SKM-1 treated with dmso at 0.1 percent for 144 hours (cell line): ENCODE results near the gene IFITM5.
"Not testable (repeated sequence)": the region's sequence is repeated elsewhere in the genome, so short reads cannot be mapped to it uniquely, and the experiment has no call there.

Source experiments
- DNase-seq: peaks from one replicate; lab custom pipeline; 2025; ENCODE audit not compliant: unreplicated experiment; lab: John Stamatoyannopoulos, UW

Gene IFITM5

DNA sequence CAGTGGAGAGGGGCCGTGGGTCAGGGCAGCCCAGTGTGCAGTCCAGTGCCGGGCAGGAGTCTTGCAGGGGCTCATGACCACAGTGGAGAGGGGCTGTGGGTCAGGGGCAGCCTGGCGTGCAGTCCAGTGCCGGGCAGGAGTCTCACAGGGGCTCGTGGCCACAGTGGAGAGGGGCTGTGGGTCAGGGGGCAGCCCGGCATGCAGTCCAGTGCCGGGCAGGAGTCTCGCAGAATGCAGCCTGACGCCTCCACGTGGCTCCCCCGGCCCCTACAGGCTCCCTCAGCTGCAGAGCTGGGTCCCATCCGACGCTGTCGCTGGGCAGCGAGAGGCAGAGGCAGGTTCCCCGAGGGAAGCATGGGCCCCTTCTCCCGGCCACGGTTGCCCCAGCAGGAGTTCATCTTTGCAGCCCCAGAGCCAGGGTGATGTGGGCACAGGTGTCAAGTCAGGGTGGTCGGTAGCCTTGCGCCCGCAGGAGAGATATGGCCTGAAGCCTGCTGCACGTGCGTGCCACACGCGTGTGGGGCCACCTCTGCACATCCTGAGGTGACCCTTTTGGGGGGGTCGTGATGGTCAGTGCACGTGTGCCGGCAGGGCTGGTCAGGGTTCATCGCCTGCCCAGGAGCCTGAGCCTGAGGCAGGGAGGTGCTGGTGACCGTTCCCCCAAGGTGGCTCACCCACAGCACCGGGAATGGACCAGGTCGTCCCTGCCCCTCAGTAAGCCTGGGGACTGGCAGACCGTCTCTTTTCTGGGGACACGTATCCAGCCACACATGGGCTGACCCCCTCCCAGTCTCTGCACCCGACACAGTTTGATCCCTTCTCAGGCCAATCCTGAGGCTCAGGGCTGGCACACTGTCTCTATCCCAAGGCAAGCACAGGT is 2.9 kb downstream of the IFITM5 start:
- DNase-seq: no peak

DNA sequence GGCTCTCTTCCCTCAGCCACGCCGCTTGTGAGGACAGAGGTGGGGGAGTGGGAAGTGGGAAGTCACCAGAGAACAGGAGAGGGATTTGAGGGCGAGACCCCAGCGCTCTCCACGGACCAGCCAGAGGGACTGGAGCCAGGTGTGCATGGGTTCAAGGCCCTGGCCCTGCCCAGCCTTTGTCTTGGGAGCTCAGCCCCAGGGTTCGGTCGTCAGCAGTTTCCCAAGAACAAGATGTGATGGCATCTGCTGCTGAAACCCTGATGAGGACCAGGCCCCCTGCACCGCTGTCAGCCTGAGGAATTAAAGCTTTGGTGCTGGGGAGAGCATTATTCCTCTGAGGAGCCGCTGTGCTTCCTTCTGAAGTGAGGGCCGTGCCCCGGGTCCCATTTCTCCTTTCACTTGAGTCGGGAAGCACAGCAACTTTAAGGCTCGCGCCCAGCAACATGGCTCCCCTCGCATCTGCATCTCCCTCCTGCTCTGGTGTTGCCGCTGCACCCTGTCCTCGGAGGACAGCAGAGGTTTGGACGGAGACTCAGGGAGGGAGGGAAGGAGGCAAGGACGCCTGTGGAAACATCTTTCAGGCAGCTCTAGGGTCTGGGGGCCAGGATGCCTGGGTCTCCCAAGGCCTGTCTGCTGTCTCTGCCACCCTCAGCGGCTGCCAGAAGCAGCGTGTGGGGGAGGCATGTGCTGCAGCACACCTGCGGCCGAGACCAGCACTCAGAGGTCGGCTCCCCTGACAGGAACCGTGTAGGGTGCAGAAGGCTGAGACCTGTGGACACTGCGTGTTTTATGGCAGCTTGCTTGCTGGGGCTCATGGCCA is 3.8 kb downstream of the IFITM5 start:
- DNase-seq: no peak

DNA sequence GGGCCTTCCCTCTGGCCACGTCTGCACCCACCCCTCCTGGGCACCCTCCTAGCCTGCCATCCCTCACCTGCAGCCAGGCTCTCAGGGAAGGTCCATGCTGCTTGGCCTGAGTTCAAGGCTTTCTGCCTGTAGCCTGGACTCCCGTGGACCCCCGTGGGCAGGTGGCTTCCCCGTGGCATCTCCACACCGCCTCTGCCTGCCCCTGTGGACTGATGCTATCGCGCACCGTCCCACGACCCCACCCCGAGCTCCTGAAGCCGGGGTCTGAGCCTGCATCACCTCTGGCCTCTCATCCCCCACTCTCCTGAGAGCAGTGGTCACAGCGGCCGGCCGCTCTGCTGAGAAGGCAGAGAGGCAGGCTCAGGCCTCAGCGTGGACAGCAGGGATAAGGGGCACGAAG is 4.5 kb downstream of the IFITM5 start:
- DNase-seq: no peak

DNA sequence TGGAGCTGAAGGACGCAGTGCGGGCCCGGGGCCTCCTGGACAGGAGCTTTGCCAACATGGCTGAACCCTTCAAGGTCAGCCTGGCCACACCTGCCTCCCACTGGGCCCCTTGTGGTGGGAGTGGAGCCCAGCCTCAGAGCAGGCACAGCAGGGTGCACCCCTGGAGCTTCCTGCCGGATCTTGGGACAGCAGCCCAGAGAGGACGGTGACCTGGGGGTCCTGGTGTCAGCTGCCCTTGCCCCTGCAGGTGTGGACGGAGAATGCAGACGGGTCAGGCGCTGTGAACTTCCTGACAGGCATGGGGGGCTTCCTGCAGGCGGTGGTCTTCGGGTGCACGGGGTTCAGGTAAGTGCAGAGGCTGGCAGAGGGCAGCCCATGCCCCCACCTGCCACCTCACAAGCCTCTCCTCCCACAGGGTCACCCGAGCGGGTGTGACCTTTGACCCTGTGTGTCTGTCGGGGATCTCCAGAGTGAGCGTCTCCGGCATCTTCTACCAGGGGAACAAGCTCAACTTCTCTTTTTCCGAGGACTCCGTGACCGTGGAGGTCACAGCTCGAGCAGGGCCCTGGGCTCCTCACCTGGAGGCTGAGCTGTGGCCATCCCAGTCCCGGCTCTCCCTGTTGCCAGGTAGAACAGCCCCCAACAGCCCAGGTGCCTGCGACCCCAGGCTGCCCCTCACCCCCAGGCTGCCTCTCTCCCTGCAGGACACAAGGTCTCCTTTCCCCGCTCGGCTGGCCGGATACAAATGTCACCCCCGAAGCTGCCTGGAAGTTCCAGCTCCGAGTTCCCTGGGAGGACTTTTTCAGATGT is 5.3 kb downstream of the IFITM5 start:
- no peak for DNase-seq

DNA sequence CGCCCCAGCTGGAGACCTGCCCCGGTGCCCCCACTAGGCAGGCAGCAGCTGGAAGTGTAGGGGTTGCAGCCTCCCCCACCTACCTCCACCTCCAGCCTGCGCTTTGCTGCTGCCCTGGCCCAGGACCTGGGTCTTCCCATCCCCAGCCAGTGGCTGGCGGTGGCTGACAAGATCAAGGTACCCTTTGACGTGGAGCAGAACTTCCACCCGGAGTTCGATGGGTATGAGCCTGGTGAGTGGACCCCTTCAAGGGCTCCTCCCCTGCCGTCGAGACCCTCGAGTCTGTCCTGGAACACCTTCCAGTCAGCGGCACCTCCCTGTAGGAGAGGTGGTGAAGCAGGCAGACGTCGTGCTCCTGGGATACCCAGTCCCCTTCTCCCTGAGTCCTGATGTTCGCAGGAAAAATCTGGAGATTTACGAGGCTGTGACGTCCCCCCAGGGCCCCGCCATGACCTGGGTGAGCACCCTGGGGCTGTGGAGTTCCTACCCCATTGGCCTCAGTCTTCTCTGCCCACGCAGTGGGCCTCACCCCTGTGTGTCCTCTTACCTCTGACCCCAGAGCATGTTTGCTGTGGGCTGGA is 6.0 kb downstream of the IFITM5 start:
- DNase-seq: no peak

DNA sequence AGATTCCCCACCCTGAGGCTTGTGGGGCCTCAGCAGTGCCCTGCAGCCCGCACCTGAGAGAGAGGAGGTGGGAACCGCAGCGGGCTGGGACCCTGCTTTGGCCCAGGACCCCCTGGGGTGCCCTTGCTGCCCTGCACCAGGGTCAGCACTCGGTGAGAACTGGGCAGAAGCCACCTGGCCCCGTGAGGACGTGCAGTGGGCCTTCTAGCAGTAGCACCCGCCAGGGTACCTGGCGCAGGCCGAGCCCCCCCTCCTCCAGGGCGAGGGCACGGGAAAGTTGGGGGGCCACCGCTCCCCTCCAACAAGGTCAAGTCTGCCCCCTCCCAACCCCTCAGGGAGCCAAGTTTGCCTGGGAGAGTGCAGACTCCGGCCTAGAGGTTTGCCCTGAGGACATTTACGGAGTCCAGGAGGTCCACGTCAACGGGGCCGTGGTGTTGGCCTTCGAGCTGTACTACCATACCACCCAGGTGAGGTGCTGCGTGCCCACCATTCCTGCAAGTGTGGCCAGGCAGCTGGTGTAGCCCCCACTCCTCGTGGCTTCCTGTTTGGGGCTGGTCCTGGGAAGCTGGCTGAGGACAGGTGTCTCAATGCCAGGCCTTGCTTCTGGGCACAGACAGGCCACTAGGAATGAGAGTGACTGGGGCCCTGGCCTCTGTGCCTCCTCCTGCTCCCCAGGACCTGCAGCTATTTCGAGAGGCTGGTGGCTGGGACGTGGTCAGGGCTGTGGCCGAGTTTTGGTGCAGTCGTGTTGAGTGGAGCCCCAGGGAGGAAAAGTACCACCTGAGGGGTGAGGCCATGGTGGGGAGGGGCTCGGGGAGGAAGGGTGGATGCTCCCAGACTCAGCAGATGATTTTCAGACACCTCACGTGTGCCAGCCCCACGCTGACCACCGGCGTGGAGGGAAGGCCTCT is 6.9 kb downstream of the IFITM5 start:
- DNase-seq: no peak

DNA sequence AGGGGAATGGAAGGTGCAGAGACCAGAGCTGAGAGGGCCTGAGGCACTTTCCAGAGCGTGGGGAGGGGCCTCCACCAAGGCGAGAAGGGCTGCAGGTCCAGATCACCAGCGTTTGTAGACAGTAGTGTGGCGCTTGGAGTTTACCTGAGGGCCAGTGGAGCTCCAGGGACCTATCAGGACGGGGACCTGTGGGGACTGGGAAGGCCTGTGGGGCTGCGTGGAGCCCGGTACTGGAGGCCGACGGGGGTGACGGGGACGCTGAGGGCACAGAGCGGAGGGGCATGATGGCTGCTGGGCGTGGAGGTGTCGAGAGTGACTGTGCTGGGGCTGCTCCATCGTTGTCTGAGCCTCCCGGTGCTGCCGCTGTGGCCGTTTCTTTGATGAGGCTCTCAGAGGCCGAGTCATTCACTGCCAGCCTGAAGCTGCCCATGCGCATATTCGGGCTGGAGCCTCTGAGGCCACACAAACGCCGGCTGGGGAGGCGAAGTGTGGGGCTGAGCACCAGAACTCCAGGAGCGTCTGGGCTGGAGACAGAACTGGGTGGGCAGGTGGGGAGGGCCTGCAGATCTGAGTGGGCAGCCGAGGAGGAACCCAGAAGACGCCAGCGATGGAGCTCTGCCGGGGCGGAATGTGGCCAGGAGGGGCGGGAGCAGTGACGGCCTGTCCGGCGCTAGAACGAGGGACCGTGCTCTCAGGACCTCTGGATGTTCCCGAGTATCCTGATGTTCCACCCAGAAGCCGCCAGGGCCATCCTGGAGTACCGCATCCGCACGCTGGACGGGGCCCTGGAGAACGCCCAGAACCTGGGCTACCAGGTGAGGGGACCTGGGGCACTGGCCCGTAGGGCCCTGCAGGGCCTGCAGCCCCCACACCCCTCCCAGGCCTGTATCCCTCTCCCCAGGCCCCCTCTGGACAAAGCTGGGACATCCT is 7.8 kb downstream of the IFITM5 start:
- no peak for DNase-seq

DNA sequence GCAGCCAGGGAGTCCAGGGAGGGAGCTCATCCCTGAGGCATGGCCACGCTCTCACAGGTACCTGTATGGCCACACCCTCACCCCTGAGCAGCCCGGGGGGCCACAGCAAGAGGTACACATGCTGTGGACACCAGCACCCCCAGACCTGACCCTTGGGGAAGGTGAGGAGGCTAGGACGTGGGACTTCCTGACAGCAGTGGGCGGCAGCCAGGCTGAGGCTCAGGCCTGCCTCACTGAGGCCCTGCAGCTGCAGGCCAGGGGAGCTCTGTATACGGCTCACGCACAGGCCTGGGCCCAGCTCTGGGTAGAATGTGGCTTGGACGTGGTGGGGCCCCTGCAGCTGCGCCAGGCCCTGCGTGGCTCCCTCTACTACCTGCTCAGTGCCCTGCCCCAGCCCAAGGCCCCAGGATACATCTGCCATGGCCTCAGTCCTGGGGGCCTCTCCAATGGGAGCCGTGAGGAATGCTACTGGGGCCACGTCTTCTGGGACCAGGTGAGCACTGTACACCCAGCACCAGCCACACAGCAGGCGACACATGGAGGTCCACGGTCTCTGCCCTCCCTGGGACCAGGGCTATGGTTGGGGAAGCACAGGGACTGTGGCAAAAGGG is 8.6 kb downstream of the IFITM5 start:
- DNase-seq: no peak

DNA sequence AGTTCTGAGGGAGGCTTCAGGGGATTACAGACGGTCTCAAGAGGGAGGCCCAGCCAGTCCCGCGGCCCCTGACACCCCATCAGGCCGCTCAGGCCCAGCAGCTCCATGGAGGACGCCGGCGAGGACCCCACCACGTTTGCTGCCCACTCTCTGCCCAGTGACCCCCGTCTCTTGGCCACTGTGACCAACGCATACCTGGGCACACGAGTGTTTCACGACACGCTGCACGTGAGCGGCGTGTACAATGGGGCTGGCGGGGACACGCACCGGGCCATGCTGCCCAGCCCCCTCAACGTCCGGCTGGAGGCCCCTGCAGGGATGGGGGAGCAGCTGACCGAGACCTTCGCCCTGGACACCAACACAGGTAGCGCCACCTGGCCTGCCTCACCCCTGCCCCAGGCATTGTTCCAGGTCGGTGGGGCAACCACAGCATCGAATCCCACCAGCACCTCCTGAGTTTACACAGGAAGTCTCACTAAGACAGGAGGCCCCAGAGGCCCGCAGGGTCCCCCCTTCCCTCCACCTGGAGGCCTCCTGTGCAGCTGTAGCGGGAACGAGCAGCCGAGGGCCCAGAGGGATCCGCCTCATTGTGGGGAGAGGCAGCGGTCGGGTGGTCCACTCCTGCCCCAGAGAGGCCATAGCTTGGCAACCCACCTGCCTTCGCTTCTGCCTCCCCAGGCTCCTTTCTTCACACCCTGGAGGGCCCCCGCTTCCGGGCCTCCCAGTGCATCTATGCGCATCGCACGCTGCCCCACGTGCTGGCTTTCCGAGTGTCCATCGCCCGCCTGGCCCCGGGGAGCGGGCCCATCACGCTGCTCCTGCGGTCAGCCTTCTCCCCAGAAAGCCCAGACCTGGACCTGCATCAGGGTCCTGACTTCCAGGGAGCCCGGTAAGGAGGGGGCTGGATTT is 9.4 kb downstream of the IFITM5 start:
- DNase-seq: no peak

DNA sequence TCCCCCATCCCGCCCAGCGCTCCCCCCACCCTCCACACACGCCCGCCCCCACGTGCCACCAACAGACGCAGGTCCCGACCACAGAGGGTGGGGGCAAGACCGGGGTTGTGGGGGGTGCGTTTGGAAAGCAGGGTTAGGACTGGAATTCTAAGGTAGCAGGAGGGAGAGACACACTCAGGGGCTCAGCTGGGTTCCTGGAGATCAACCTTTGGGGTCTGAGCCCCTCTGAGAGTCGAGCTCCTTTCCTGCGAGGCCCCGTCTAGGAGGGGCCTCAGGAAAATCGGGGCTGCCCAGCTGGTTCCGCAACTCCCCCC is 10.0 kb downstream of the IFITM5 start:
- no peak for DNase-seq

DNA sequence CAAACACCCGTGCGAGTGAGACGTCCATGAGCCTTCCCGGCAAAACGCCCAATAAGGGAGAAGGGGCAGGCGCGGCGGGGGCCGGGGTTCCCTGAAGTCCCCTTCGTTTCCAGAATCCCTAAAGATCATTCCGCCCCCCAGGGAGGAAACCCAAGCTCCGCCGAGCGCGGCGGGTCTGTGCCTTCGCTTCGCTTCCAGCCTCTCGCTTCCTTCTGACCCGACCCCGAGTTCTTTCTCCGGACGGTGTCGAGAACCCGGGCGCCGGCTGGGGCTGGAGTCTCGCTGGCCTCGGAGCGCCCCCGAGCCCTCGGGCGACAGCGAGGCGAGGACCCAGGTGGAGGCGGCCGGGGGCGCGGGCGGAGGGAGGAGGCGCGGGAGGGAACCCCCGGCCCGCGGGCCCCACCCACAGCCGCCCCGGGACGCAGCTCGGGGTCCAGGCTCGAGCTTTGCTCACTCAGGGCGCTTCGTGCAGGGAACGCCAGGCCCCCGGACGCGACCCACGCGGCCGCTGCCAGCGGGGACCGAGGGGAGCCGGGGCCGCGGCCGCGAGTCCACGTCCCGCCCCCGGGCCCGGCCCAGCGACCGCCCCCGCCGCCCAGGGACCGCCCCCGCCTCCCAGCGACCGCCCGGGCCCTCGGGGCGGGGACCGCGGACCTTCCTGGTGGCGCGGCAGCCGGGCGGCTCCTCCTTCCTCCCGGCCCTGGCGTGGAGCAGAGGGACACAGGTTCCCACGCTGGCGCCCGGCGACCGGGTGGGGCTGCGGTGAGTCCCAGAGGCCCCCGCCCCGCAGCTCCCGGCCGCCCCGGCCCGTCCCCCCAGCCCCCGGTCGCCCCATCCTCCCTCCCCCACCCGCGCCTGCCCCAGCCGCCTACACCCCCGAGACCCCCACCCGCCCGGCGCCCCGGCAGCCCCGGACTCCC is 10.6 kb downstream of the IFITM5 start, which contains the start of gene PGGHG:
PGGHG (plus strand) TSS at position 649 of the 920 bp plus-strand sequence. CDS start 691 bp downstream, outside the sequence.
- peak; percentile 48 for DNase-seq

DNA sequence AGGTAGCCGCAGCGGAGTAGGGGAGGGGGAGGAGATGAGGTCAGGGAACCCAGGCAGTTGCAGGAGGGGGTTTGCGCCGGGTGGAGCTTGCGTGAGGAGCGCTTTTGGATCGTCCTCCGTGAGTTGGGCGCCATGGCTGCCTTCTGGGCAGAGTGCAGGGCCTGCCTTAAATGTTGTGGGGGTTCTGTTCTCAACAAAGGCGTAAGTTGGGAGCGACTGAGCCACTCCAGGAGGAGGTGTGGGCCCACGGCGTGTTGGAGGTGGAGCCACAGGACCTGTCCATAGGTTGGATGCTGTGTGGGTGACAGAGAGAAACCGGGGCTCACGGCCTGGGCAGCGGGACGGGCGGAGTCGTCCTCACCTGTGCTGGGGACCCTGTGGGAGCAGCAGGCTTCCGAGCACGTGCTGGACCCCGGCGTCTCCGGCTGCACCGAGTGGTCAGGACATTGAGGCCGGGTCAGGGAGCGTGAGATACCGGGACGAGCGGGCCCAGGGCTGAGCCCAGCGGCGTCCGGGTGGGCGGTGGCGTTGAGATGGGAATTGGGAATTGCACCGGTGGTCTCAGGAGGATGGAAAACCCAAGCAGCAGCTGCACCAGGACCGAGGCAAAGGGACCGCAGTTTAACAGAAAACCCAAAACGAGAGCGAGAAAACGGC is 11.4 kb downstream of the IFITM5 start:
- DNase-seq: no peak

DNA sequence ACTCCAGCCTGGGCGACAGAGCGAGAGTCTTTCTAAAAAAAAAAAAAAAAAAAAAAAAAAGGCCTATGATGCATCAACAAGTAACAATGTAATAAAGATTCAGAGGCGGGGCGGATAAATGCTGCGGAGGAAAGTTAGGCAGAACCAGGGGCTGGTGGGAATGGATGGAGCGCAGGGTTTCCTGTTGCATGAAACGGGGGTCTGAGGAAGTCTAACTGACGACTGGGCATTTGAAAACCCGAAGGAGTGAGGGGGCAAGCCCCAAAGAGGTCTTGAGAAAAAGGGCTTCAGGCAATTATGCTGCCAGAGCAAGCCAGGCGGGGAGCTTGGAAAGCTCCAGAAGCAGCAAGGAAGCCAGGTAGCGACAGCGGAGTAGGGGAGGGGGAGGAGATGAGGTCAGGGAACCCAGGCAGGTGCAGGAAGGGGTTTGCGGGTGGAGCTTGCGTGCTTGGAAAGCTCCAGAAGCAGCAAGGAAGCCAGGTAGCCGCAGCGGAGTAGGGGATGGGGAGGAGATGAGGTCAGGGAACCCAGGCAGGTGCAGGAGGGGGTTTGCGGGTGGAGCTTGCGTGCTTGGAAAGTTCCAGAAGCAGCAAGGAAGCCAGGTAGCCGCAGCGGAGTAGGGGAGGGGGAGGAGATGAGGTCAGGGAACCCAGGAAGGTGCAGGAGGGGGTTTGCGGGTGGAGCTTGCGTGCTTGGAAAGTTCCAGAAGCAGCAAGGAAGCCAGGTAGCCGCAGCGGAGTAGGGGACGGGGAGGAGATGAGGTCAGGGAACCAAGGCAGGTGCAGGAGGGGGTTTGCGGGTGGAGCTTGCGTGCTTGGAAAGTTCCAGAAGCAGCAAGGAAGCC is 12.1 kb downstream of the IFITM5 start:
- not testable (repeated sequence) for DNase-seq

DNA sequence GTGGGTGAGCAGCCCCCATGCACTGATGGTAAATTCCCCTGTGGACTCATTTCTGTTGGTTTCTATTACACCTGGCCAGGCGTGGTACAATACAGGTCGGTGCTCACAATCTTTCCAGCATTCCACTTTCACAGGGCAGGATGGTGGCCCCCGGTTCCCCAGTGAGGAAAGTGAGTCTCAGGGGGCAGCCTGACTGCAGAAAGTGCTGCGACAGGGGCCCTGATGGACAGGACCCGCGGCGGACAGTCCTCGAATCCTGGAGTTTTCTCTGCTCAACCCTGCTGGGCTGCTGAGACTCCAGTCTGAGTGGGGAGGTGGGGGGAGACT is 13.5 kb downstream of the IFITM5 start:
- no peak for DNase-seq
